ENCODE data around the gene WWOX. TPM values are rescaled to one million over a fixed set of nuclear protein-coding genes. Genes with fewer than 3 reads are reported as not detected.

Gene WWOX
- total RNA-seq, 1 experiment from 2014 or later, result 15.6 TPM

DNA sequence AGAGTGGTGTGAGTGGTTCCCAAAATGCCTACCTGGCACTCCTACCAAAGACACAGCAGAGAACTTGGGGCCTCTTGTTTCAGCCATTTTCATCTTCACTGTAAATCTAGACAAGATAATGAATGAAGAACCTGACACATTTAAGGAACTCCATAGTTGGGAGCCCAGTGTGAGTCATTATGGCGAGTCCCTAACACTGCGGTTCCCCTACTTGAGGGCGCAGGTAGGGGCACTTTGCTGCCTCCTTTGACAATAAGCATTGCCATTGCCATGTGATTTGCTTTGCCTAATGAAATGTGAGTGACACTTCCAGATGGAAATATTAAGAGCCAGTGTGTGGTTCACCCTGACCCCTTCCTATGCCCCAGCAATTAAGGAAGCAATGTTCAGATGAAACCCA is 983.5 kb downstream of the WWOX start:
- Histone ChIP-seq H3K4me1 (ENCODE audit: insufficient read depth, low read length) (no peaks in the 10 kb centered on the region), H3K14ac (ENCODE audit: insufficient read depth, low read length) (no peak overlapping the region), H3K56ac (ENCODE audit: insufficient read length, low read depth, low read length) (no peak overlapping the region), H2AFZ (ENCODE audit: low read length) (no peak overlapping the region), H2BK15ac (ENCODE audit: low read depth, low read length) (no peak overlapping the region), H2AK5ac (ENCODE audit: insufficient read length, low read length) (no peak overlapping the region), H3K79me2 (ENCODE audit: insufficient read depth, low read length) (no peaks in the 10 kb centered on the region), H3K79me1 (ENCODE audit: insufficient read depth, low read depth, low read length, poor library complexity, severe bottlenecking) (no peaks in the 10 kb centered on the region), H4K8ac (replicated peaks; ENCODE audit: insufficient read length, low read depth, low read length) (no peak overlapping the region), H4K5ac (ENCODE audit: insufficient read length, low read depth, low read length) (no peak overlapping the region), H3T11ph (ENCODE audit: low read length) (no peak overlapping the region), H2BK120ac (ENCODE audit: low read depth, low read length, poor library complexity, severe bottlenecking) (no peak overlapping the region), H3K4ac (ENCODE audit: low read depth, low read length) (no peak overlapping the region), H3K23me2 (ENCODE audit: insufficient read length, low read depth, low read length, poor library complexity, severe bottlenecking) (no peaks in the 10 kb centered on the region), H3K18ac (ENCODE audit: insufficient read length, low read depth, low read length) (no peak overlapping the region), H2BK12ac (ENCODE audit: insufficient read length, low read depth, low read length) (no peak overlapping the region), H4K20me1 (ENCODE audit: control insufficient read depth, insufficient read depth, insufficient read length) (no peaks in the 10 kb centered on the region), H4K91ac (ENCODE audit: insufficient read length, low read depth, low read length) (no peak overlapping the region), H3K9ac (ENCODE audit: extremely low read depth, insufficient read length, low read length) (no peak overlapping the region), H2BK5ac (ENCODE audit: insufficient read length, low read length) (no peak overlapping the region), H3K4me2 (ENCODE audit: insufficient read depth, insufficient read length, low read length) (no peak overlapping the region), H3K27me3 (ENCODE audit: insufficient read depth, low read length) (no peaks in the 10 kb centered on the region), H2BK20ac (ENCODE audit: low read depth, low read length, poor library complexity, severe bottlenecking) (no peak overlapping the region), H3K23ac (ENCODE audit: insufficient read length, low read depth, low read length) (no peak overlapping the region), H3K9me3 (ENCODE audit: control insufficient read depth, low read depth, low read length) (no peaks in the 10 kb centered on the region), H3K27ac (ENCODE audit: insufficient read length, low read depth, low read length) (no peak overlapping the region)
- Mint-ChIP-seq H3K9me3 (no peaks in the 10 kb centered on the region), H3K27ac (no peak overlapping the region; a peak in 1 of 7 replicates), H3K27me3 (ENCODE audit: low read depth) (peaks cover 3% of the 10 kb centered on the region; the same call in 1 of the 2 replicates), H3K36me3 (ENCODE audit: insufficient read depth in 1 of 3, low read depth in 3 of 3) (no peaks in the 10 kb centered on the region), H3K4me1 (peaks cover 3 to 4% of the 10 kb centered on the region in 2 experiments; a peak in 3 of 4 replicates), H3K4me3 (no peak overlapping the region)
- no CpG with 5 or more reads among the region's 3 CpGs for WGBS (ENCODE audit: extremely low coverage, insufficient read length, low lambda C conversion rate)
- DNase-seq, result no peak
- TF ChIP-seq, protein P1, sequence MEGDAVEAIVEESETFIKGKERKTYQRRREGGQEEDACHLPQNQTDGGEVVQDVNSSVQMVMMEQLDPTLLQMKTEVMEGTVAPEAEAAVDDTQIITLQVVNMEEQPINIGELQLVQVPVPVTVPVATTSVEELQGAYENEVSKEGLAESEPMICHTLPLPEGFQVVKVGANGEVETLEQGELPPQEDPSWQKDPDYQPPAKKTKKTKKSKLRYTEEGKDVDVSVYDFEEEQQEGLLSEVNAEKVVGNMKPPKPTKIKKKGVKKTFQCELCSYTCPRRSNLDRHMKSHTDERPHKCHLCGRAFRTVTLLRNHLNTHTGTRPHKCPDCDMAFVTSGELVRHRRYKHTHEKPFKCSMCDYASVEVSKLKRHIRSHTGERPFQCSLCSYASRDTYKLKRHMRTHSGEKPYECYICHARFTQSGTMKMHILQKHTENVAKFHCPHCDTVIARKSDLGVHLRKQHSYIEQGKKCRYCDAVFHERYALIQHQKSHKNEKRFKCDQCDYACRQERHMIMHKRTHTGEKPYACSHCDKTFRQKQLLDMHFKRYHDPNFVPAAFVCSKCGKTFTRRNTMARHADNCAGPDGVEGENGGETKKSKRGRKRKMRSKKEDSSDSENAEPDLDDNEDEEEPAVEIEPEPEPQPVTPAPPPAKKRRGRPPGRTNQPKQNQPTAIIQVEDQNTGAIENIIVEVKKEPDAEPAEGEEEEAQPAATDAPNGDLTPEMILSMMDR (conservative IDR thresholded peaks at IDR 0.05), result no peak
